HFFc6 (cell line): ENCODE measurements around the gene C10orf105. TPM values are rescaled to one million over a fixed set of nuclear protein-coding genes. Genes with fewer than 3 reads are reported as not detected.
A peak's percentile ranks its signal among the peaks of the same experiment; 100 is the strongest.

Source experiments
- DNase-seq: peaks from one replicate; pipeline ENCODE4 v3.0.0-alpha.2; 2018
- H3K27ac Mint-ChIP-seq: 2 replicates; pipeline ENCODE4 v1.8.0; 2020; ENCODE audit warnings: mild to moderate bottlenecking, mixed read lengths
- H3K27me3 Mint-ChIP-seq: 2 replicates; pipeline ENCODE4 v1.8.0; 2021; ENCODE audit warnings: mild to moderate bottlenecking, moderate library complexity, mixed read lengths; ENCODE audit not compliant: insufficient read depth
- H3K36me3 Mint-ChIP-seq: 2 replicates; pipeline ENCODE4 v1.8.0; 2021; ENCODE audit warnings: low read depth, mixed read lengths
- H3K4me1 Mint-ChIP-seq: 2 replicates; pipeline ENCODE4 v1.8.0; 2020; ENCODE audit warnings: low read depth, mixed read lengths
- H3K4me3 Mint-ChIP-seq: 2 replicates; pipeline ENCODE4 v1.8.0; 2020; ENCODE audit warnings: mild to moderate bottlenecking, moderate library complexity, mixed read lengths
- H3K9me3 Mint-ChIP-seq: 2 replicates; pipeline ENCODE4 v1.8.0; 2020; ENCODE audit warnings: mild to moderate bottlenecking, mixed read lengths
- total RNA-seq, 6 experiments: library from RNA; stranded (reverse); fragmentation: NEBNext Ultra II Directional; extraction: Animal tissue kit (Norgen Biotek cat#: 25700); gene quantifications; 2 replicates in 1 of 6; 3 replicates in 5 of 6; pipeline ENCODE4 v1.2.3, GENCODE V29; 2021
- TF ChIP-seq, protein P1 (sequence below): fragments of 200-600 bp; sonication (generic); IDR thresholded peaks from 2 replicates; pipeline ENCODE4 v1.5.0; 2021; ENCODE audit warnings: antibody characterized with exemption, mild to moderate bottlenecking

C10orf105 gene
- total RNA-seq, 6 experiments from 2014 or later = not detected

DNA sequence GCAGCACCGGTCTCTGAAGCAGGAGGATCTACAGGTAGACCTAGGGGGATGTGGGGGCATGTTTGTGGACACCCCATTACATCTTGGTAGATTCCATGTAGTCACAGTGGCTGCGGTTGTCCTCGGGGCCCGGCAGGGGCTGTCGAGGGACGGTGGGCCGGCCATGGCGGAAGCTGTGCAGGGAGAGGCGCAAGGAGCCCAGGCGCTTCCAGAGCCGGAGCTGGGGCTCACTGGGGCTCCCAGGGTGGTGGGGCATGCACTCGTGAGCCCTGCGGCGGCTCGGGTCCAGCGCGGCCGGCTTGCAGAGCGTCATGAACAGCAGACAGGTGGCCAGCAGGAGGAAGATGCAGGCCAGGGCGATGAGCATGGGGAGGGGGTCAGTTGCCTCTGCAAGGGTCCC is 3.7 kb downstream of the C10orf105 start:
- H3K27ac Mint-ChIP-seq = no peak overlapping the region
- H3K27me3 Mint-ChIP-seq = peaks cover 20% of the 10 kb centered on the region
- DNase-seq = no peak
- H3K36me3 Mint-ChIP-seq = no peaks in the 10 kb centered on the region
- no peak overlapping the region for H3K4me3 Mint-ChIP-seq
- H3K4me1 Mint-ChIP-seq = peaks cover 18% of the 10 kb centered on the region
- TF ChIP-seq, protein P1, sequence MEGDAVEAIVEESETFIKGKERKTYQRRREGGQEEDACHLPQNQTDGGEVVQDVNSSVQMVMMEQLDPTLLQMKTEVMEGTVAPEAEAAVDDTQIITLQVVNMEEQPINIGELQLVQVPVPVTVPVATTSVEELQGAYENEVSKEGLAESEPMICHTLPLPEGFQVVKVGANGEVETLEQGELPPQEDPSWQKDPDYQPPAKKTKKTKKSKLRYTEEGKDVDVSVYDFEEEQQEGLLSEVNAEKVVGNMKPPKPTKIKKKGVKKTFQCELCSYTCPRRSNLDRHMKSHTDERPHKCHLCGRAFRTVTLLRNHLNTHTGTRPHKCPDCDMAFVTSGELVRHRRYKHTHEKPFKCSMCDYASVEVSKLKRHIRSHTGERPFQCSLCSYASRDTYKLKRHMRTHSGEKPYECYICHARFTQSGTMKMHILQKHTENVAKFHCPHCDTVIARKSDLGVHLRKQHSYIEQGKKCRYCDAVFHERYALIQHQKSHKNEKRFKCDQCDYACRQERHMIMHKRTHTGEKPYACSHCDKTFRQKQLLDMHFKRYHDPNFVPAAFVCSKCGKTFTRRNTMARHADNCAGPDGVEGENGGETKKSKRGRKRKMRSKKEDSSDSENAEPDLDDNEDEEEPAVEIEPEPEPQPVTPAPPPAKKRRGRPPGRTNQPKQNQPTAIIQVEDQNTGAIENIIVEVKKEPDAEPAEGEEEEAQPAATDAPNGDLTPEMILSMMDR = no peak
- no peaks in the 10 kb centered on the region for H3K9me3 Mint-ChIP-seq

DNA sequence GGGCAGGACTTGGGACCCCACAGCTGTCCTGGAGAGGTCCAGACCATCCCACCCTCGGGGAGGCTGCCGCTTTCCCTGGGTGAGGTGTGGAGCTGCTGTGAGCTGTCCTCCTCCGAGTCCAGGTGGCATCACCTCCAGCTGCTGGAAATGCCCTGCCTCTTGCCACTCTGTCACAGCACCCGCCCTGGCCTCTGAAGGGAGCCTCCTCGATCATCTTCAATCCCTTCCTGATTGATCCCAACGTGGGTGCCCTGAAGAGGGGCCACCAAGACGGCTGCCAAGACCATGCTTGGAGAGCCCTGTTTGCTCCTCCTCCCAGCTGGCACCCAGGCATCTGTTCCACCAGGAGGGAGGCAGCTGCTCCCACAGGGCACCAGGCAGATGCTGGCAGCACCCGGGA is 4.6 kb downstream of the C10orf105 start:
- Mint-ChIP-seq H3K4me3 (no peak overlapping the region), H3K27me3 (peaks cover 13% of the 10 kb centered on the region), H3K4me1 (peaks cover 18% of the 10 kb centered on the region), H3K9me3 (no peaks in the 10 kb centered on the region), H3K27ac (no peak overlapping the region), H3K36me3 (no peaks in the 10 kb centered on the region)
- no peak for DNase-seq
- TF ChIP-seq, protein P1 = no peak

DNA sequence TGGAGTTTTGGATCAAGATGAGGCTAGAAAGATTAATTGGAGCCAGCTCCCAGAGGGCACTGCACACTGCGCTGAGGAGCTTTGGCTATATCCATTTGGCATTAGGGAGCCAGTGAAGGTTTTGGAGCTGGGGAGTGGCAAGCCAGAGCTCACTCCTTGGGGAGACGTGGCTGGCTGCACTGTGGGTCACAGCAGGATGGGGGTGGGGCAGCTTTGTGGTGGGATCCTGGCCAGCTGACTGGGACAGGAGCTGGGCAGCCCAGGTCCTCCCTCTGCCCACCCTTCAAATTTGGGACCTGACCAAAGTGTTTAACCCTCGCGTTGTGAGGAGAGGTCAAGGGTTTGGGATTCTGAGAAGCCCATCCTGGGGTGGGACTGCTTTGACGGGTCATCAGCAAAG is 5.0 kb downstream of the C10orf105 start:
- H3K4me3 Mint-ChIP-seq = peak overlapping the region; percentile 59; the same call in 1 of the 2 replicates
- no peaks in the 10 kb centered on the region for H3K9me3 Mint-ChIP-seq
- H3K4me1 Mint-ChIP-seq = peaks cover 18% of the 10 kb centered on the region
- H3K36me3 Mint-ChIP-seq = no peaks in the 10 kb centered on the region
- TF ChIP-seq, protein P1 = no peak
- H3K27me3 Mint-ChIP-seq = peaks cover 13% of the 10 kb centered on the region
- DNase-seq = no peak
- peak overlapping the region; percentile 95 for H3K27ac Mint-ChIP-seq

DNA sequence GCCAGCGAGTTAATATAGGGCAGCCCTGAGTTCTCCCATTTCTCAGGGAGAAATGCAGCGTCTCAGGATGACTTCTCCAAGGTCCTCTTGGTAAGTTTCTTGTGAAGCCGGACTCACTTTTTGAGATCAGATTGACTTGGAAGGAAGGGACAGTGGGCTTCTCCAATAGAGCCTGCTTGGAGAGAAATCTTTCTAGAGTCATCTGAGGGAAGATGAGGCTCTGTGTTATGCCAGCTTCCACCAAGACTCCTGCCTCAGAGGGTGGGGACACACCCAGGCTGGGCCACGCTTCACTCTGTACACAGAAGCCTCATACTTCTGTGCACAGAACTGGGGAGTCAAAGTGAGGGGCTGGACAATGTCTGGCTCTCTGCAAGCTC is 5.6 kb downstream of the C10orf105 start:
- H3K4me3 Mint-ChIP-seq = peak overlapping the region; percentile 59
- H3K27ac Mint-ChIP-seq = peak overlapping the region; percentile 95
- TF ChIP-seq, protein P1 = no peak
- peaks cover 10% of the 10 kb centered on the region for H3K27me3 Mint-ChIP-seq
- peaks cover 18% of the 10 kb centered on the region for H3K4me1 Mint-ChIP-seq
- H3K36me3 Mint-ChIP-seq = no peaks in the 10 kb centered on the region
- DNase-seq = no peak
- no peaks in the 10 kb centered on the region for H3K9me3 Mint-ChIP-seq

DNA sequence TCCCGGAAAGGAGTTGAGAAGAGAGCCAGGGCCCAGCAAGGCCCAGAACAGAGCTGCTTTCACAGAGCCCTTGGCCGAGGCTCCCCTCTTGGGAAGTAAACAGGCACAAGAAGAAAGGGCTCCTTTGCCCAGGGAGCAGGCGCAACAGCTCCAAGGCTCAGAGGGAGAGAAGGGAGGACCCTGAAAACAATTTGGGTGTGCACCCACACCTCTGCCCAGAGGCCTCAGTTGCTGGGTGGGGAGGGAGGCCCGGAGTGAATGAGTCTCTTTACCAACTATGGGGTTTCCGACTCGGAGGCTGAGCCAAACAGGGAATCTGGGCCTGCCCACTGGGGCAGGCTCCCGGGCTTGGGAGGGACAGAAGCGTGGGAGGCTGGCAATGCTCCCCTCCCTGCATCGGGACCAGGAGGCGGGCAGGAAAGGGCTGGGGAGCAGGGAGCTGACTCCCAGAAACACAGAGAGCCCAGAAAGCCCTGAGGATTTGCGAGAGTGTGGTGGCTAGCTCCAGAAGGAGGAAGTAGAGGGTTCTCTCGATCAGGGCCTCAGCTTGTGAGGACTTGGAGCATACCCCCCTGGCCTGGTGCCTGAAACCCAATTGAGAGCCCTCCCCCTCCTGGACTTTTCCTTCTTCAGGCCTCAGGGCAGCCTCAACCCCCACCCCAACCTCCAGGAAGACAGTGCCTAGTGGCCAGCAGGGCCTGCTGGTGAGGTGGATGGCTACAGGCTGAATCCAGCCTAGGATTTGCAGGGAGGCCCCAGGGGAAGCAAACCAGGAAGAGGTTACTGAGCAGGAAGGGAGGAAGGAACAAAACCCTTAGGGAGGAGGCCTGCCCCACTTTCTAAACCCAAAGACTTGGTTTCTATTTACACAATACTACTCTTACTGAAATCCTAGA is 6.2 kb downstream of the C10orf105 start:
- peak; percentile 82 for DNase-seq
- Mint-ChIP-seq H3K36me3 (no peaks in the 10 kb centered on the region), H3K27me3 (peaks cover 12% of the 10 kb centered on the region), H3K9me3 (no peaks in the 10 kb centered on the region), H3K27ac (peak overlapping the region; percentile 95), H3K4me3 (peak overlapping the region; percentile 59), H3K4me1 (peaks cover 18% of the 10 kb centered on the region)
- TF ChIP-seq, protein P1 = peak; percentile 57
